ENCODE measurements around the gene CACNA1D. TPM values are rescaled to one million over a fixed set of nuclear protein-coding genes. Genes with fewer than 3 reads are reported as not detected.
A peak's percentile ranks its signal among the peaks of the same experiment; 100 is the strongest.

The CACNA1D gene
- total and polyA plus RNA-seq, 9 of the 15 experiments (the other 6 are each of a cell fraction or from before 2014, with no cell fraction given), result 0.29 TPM; not detected in 8

GRCh38 chr3:53715815-53716483, 221.5 kb downstream of the CACNA1D start:
- no peak overlapping the region for H3K27ac ChIP-seq (ENCODE audit: extremely low read depth, low read depth, low read length)
- CTCF ChIA-PET (ENCODE audit: low intra/inter-chr PET ratio), result no interaction called here
- in situ Hi-C loops (cut with MboI) (loop anchor here (10.0 kb wide), 2 partner anchors 341 to 401 kb away; no protein-coding TSS in a partner anchor), intact Hi-C loops (cut with micrococcal nuclease) (loop anchor here (10.0 kb wide), 1 partner anchor 421 kb away; no protein-coding TSS in a partner anchor)
- WGBS (ENCODE audit: insufficient coverage, low coverage, missing lambda C conversion rate), result 0% methylated on average over 3 of the region's 5 CpGs
- H3K9me1 ChIP-seq (ENCODE audit: control insufficient read depth, insufficient read depth, low read length), result no peaks in the 10 kb centered on the region
- no peaks in the 10 kb centered on the region for H3K79me2 ChIP-seq (ENCODE audit: control insufficient read depth, insufficient read depth, low read length)
- POLR2A ChIA-PET, result interaction anchor here (0.7 kb wide), 1 partner anchor 23 kb away, joined by 3 read pairs; no protein-coding TSS in a partner anchor
- no peak overlapping the region for H2AFZ ChIP-seq (ENCODE audit: low read depth, low read length)
- TF ChIP-seq ARHGAP35 (IDR thresholded peaks at IDR 0.05; ENCODE audit: partially characterized antibody) (no peak), MAFG (tag; conservative IDR thresholded peaks at IDR 0.05) (no peak), DEAF1 (CRISPR knock-in tag; IDR thresholded peaks at IDR 0.05) (no peak), NFIC (IDR thresholded peaks at IDR 0.05) (peak; percentile 87), POLR2AphosphoS5 (IDR thresholded peaks at IDR 0.05; ENCODE audit: control insufficient read depth, insufficient read depth, low read depth, low read length) (no peak), FUS (optimal IDR thresholded peaks at IDR 0.05; ENCODE audit: low read depth, low read length) (no peak), NFIX (CRISPR knock-in tag; IDR thresholded peaks at IDR 0.05; ENCODE audit: low read depth) (peak; percentile 71), NR2C1 (IDR thresholded peaks at IDR 0.05) (no peak), NR2C1 (tag; IDR thresholded peaks at IDR 0.05) (no peak)
- TF ChIP-seq, protein P1, sequence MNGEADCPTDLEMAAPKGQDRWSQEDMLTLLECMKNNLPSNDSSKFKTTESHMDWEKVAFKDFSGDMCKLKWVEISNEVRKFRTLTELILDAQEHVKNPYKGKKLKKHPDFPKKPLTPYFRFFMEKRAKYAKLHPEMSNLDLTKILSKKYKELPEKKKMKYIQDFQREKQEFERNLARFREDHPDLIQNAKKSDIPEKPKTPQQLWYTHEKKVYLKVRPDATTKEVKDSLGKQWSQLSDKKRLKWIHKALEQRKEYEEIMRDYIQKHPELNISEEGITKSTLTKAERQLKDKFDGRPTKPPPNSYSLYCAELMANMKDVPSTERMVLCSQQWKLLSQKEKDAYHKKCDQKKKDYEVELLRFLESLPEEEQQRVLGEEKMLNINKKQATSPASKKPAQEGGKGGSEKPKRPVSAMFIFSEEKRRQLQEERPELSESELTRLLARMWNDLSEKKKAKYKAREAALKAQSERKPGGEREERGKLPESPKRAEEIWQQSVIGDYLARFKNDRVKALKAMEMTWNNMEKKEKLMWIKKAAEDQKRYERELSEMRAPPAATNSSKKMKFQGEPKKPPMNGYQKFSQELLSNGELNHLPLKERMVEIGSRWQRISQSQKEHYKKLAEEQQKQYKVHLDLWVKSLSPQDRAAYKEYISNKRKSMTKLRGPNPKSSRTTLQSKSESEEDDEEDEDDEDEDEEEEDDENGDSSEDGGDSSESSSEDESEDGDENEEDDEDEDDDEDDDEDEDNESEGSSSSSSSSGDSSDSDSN (IDR thresholded peaks at IDR 0.05; ENCODE audit: borderline replicate concordance in 1 of 2, low read depth in 2 of 2, low read length in 2 of 2), result no peak
- TF ChIP-seq, protein P2, sequence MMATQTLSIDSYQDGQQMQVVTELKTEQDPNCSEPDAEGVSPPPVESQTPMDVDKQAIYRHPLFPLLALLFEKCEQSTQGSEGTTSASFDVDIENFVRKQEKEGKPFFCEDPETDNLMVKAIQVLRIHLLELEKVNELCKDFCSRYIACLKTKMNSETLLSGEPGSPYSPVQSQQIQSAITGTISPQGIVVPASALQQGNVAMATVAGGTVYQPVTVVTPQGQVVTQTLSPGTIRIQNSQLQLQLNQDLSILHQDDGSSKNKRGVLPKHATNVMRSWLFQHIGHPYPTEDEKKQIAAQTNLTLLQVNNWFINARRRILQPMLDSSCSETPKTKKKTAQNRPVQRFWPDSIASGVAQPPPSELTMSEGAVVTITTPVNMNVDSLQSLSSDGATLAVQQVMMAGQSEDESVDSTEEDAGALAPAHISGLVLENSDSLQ (IDR thresholded peaks at IDR 0.05), result no peak
- TF ChIP-seq, protein P3, sequence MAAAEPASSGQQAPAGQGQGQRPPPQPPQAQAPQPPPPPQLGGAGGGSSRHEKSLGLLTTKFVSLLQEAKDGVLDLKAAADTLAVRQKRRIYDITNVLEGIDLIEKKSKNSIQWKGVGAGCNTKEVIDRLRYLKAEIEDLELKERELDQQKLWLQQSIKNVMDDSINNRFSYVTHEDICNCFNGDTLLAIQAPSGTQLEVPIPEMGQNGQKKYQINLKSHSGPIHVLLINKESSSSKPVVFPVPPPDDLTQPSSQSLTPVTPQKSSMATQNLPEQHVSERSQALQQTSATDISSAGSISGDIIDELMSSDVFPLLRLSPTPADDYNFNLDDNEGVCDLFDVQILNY (CRISPR knock-in tag; IDR thresholded peaks at IDR 0.05), result no peak
- H3K9me3 ChIP-seq (replicated peaks; ENCODE audit: control insufficient read depth, insufficient read depth, low read depth, low read length), result no peaks in the 10 kb centered on the region
- BruUV-seq (replicated peaks), result no TSS peak
- no peaks in the 10 kb centered on the region; a peak in 1 of 5 replicates for H3K4me1 ChIP-seq (replicated peaks in 1 of 2; ENCODE audit: control insufficient read depth in 2 of 2, insufficient read depth in 2 of 2, low read length in 2 of 2)
- H3K9ac ChIP-seq (ENCODE audit: insufficient read depth in 1 of 2, low read depth in 2 of 2, low read length in 2 of 2), result no peak overlapping the region
- ATAC-seq, result no peak
- H3K36me3 ChIP-seq (ENCODE audit: control insufficient read depth, insufficient read depth, low read length), result no peaks in the 10 kb centered on the region
- peaks cover 0 to 21% of the 10 kb centered on the region in 2 experiments; a peak in 4 of 5 replicates for H3K27me3 ChIP-seq (ENCODE audit: control insufficient read depth in 2 of 2, insufficient read depth in 2 of 2, low read length in 2 of 2)
- no peaks in the 10 kb centered on the region for H4K20me1 ChIP-seq (replicated peaks; ENCODE audit: control insufficient read depth, insufficient read depth, low read length)
- FAIRE-seq, result no peak
- no peak for DNase-seq (ENCODE audit: extremely low read depth in 1 of 4, low spot score in 3 of 4)
- H3K4me2 ChIP-seq (ENCODE audit: insufficient read depth, low read length), result no peak overlapping the region
- H3K4me3 ChIP-seq, result no peak overlapping the region

Measured in K562 (cell line).